Measurements from ENCODE around the gene PLD3. TPM values are rescaled to one million over a fixed set of nuclear protein-coding genes. Genes with fewer than 3 reads are reported as not detected.

The PLD3 gene
- total and polyA plus RNA-seq, 2 donors from 2014 or later: 175 to 207 TPM

DNA sequence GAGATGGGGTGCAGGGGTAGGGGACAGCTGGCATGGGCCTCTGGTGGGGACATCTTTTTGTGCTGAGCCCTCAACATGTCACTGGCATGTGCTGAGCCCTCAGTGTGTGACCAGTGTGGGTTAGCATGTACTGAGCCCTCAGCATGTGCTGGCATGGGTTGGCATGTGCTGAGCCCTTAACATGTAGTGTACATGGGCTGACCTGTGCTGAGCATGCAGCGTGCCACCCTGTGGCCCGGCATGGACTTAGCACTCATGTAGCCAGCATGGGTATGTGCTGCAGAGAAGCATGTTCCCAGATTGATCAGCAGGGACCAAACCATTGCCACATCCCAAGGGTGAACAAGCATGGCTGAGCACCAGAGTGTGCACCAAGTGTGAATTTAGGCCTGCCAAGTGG is 30.0 kb downstream of the PLD3 start:
- H3K4me1 ChIP-seq (ENCODE audit: control insufficient read depth in 2 of 3, insufficient read depth in 2 of 3, low read depth in 1 of 3, low read length in 3 of 3): no peaks in the 10 kb centered on the region
- TF ChIP-seq, protein P1, sequence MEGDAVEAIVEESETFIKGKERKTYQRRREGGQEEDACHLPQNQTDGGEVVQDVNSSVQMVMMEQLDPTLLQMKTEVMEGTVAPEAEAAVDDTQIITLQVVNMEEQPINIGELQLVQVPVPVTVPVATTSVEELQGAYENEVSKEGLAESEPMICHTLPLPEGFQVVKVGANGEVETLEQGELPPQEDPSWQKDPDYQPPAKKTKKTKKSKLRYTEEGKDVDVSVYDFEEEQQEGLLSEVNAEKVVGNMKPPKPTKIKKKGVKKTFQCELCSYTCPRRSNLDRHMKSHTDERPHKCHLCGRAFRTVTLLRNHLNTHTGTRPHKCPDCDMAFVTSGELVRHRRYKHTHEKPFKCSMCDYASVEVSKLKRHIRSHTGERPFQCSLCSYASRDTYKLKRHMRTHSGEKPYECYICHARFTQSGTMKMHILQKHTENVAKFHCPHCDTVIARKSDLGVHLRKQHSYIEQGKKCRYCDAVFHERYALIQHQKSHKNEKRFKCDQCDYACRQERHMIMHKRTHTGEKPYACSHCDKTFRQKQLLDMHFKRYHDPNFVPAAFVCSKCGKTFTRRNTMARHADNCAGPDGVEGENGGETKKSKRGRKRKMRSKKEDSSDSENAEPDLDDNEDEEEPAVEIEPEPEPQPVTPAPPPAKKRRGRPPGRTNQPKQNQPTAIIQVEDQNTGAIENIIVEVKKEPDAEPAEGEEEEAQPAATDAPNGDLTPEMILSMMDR (IDR thresholded peaks at IDR 0.05; ENCODE audit: borderline replicate concordance, extremely low read depth, insufficient read depth): no peak
- H3K4me3 ChIP-seq (ENCODE audit: low read length in 3 of 3): no peak overlapping the region
- intact Hi-C loops (cut with DNase I): no loop called here
- no peak for DNase-seq
- peaks cover 5 to 15% (median 9%) of the 10 kb centered on the region in 3 donors for H3K36me3 ChIP-seq (ENCODE audit: control insufficient read depth in 2 of 3, insufficient read depth in 3 of 3, low read length in 3 of 3)
- no peak overlapping the region for H3K27ac ChIP-seq (ENCODE audit: low read depth in 2 of 2, low read length in 2 of 2)
- H3K27me3 ChIP-seq (ENCODE audit: control insufficient read depth, insufficient read depth, low read length): no peaks in the 10 kb centered on the region
- no peak for FAIRE-seq
- no peak overlapping the region for H3K9ac ChIP-seq (ENCODE audit: low read length in 3 of 3)
- H3K9me3 ChIP-seq (ENCODE audit: control insufficient read depth in 2 of 3, insufficient read depth in 1 of 3, low read length in 3 of 3): no peaks in the 10 kb centered on the region

DNA sequence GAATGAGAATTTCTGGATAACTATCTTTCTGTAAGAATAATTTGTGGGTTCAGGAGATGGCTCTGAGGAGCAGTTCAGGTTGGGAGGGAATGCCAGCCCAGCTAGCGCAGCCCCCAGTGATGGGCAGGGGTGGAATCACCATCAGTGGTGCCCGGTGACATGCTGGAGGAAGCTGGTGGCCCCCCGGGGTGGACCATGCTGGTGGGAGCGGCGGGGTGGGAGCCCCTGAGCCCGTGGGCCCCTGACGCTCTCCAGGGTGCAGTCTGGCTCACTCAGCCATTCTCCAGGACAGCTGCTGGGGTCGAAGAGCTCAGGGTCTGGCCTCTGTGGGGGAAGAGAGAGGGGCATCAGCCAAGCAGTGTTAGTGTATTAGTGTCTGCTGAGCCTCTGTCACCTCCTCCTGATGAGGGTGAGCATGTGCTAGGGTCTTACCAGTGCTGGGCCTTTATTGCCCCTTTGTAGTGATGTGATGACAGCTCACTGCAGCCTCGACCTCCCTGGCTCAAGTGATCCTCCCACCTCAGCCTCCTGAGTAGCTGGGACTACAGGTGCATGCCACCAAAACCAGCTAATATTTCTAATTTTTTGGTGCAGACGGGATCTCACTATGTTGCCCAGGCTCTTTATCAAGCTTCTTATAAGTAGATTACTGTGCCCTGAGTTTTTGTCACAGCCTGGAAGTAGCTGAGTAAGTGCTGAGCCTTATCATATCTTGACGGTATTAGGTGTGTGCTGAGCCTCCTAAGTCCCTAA is 31.1 kb downstream of the PLD3 start:
- Histone ChIP-seq H3K27me3 (ENCODE audit: control insufficient read depth, insufficient read depth, low read length) (no peaks in the 10 kb centered on the region), H3K27ac (ENCODE audit: low read depth in 2 of 2, low read length in 2 of 2) (no peak overlapping the region)
- intact Hi-C loops (cut with DNase I): no loop called here

DNA sequence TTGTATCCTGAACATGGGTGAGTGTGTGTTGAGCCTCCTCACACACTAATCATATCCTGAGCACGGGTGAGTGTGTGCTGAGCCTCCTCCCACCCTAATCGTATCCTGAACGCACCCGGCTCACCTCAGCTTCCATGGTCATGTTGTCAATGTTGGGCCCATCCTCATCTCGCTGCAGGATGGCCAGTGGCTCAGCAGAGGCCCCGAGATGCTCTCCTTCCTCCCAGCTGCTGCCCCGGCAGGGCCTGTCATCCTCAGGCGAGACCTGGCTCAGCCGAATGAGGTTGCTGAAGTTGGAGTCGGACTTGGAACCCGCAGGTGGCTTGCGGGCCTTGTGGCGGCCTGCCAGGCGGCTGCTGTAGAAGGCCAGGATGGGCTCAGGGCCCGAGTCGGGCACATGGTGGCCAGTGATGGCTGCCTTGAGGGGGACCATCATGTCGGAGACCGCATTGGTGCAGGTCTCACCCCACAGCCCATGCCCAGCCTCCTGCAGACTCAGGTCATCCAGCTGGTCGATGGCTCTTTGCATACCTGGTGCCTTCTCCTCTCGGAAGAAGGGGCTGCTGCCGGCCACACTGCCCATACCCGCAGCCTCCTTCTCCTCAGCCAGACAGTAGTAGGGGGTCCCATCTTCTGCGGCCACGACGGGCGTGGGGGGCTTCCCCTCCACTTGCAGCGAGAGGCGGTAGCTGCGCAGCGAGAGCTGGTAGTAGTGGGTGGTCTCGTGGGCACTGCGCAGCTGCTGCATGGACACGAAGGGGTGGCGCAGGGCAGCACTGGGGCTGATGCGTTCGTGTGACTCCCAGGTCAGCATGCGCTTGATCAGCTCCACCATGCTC is 31.9 kb downstream of the PLD3 start:
- TF ChIP-seq, protein P1 (IDR thresholded peaks at IDR 0.05; ENCODE audit: borderline replicate concordance, extremely low read depth, insufficient read depth): no peak
- Histone ChIP-seq H3K9ac (ENCODE audit: low read length in 3 of 3) (no peak overlapping the region), H3K4me1 (ENCODE audit: control insufficient read depth in 2 of 3, insufficient read depth in 2 of 3, low read depth in 1 of 3, low read length in 3 of 3) (no peaks in the 10 kb centered on the region), H3K27ac (ENCODE audit: low read depth in 2 of 2, low read length in 2 of 2) (no peak overlapping the region), H3K36me3 (ENCODE audit: control insufficient read depth in 2 of 3, insufficient read depth in 3 of 3, low read length in 3 of 3) (peaks cover 2 to 8% (median 3%) of the 10 kb centered on the region in 3 donors), H3K9me3 (ENCODE audit: control insufficient read depth in 2 of 3, insufficient read depth in 1 of 3, low read length in 3 of 3) (no peaks in the 10 kb centered on the region), H3K27me3 (ENCODE audit: control insufficient read depth, insufficient read depth, low read length) (no peaks in the 10 kb centered on the region), H3K4me3 (ENCODE audit: low read length in 3 of 3) (no peak overlapping the region)
- FAIRE-seq: no peak
- intact Hi-C loops (cut with DNase I): no loop called here
- DNase-seq: no peak

More for the DNA sequence above, 31.1 kb downstream of the PLD3 start:
- FAIRE-seq (no peak), DNase-seq (no peak)
- TF ChIP-seq, protein P1 (IDR thresholded peaks at IDR 0.05; ENCODE audit: borderline replicate concordance, extremely low read depth, insufficient read depth): no peak
- Histone ChIP-seq H3K9me3 (ENCODE audit: control insufficient read depth in 2 of 3, insufficient read depth in 1 of 3, low read length in 3 of 3) (no peaks in the 10 kb centered on the region), H3K9ac (ENCODE audit: low read length in 3 of 3) (no peak overlapping the region), H3K4me3 (ENCODE audit: low read length in 3 of 3) (no peak overlapping the region), H3K36me3 (ENCODE audit: control insufficient read depth in 2 of 3, insufficient read depth in 3 of 3, low read length in 3 of 3) (peaks cover 2 to 8% (median 3%) of the 10 kb centered on the region in 3 donors), H3K4me1 (ENCODE audit: control insufficient read depth in 2 of 3, insufficient read depth in 2 of 3, low read depth in 1 of 3, low read length in 3 of 3) (no peaks in the 10 kb centered on the region)
